GM12864 (cell line): Measurements from ENCODE around the gene IL1RAPL2.

Experiments used
- DNase-seq: peaks from one replicate; pipeline ENCODE4 v3.0.0-alpha.2; 2011; ENCODE audit warnings: low read depth
- H3K4me3 ChIP-seq: 2 replicates; pipeline ENCODE4 v1.5.1; 2011; ENCODE audit warnings: mild to moderate bottlenecking, low read depth, low read length, control low read depth
- CTCF ChIP-seq: IDR thresholded peaks from 2 replicates; pipeline ENCODE4 v1.5.1; 2011; ENCODE audit warnings: low read depth, mild to moderate bottlenecking, moderate library complexity, low read length, control low read depth, inconsistent platforms; ENCODE audit errors: missing control alignments

The IL1RAPL2 gene

GRCh38 chrX:105266456-105266855, 700.5 kb downstream of the IL1RAPL2 start:
- no peak for DNase-seq
- no peak overlapping the region for H3K4me3 ChIP-seq
- TF ChIP-seq CTCF: no peak

- no peak overlapping the region for H3K4me3 ChIP-seq
- no peak for DNase-seq
- no peak for TF ChIP-seq CTCF
These were observed 701.2 kb downstream of the IL1RAPL2 start for GRCh38 chrX:105267167-105267566.

GRCh38 chrX:105269386-105269785, 703.4 kb downstream of the IL1RAPL2 start:
- no peak for TF ChIP-seq CTCF
- no peak overlapping the region for H3K4me3 ChIP-seq
- no peak for DNase-seq

DNA sequence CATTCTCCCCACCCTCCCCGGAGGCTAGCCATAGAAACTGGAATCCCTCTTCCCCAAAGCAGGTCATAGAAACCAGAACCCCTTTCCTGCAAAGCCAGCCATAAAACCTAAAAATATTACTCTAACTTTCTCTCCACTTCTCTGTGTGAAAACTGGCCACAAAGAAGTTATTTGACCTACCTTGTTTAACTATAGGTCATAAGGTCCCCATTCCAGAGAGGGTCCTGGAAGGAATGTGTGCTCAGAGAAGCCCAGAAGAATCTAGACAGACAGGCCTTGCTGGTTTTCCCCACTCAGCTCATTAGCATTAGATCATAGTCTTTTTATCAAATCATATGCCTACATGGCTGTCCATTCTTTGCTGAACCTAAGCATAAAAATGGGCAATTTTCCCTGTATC, 707.3 kb downstream of the IL1RAPL2 start:
- H3K4me3 ChIP-seq: no peak overlapping the region
- DNase-seq: no peak
- no peak for TF ChIP-seq CTCF

GRCh38 chrX:105274091-105274490, 708.1 kb downstream of the IL1RAPL2 start:
- no peak for DNase-seq
- no peak overlapping the region for H3K4me3 ChIP-seq
- TF ChIP-seq CTCF: no peak

- no peak for TF ChIP-seq CTCF
- no peak for DNase-seq
- no peak overlapping the region for H3K4me3 ChIP-seq
These were observed 711.1 kb downstream of the IL1RAPL2 start for GRCh38 chrX:105277132-105277531.

- H3K4me3 ChIP-seq: no peak overlapping the region
- DNase-seq: no peak
- no peak for TF ChIP-seq CTCF
These were observed 716.1 kb downstream of the IL1RAPL2 start for GRCh38 chrX:105282077-105282476.
